ENCODE results near the gene TMTC1. TPM values are rescaled to one million over a fixed set of nuclear protein-coding genes. Genes with fewer than 3 reads are reported as not detected.
A peak's percentile ranks its signal among the peaks of the same experiment; 100 is the strongest.

The TMTC1 gene
- total RNA-seq, 1 donor from 2014 or later = 5.4 TPM

DNA sequence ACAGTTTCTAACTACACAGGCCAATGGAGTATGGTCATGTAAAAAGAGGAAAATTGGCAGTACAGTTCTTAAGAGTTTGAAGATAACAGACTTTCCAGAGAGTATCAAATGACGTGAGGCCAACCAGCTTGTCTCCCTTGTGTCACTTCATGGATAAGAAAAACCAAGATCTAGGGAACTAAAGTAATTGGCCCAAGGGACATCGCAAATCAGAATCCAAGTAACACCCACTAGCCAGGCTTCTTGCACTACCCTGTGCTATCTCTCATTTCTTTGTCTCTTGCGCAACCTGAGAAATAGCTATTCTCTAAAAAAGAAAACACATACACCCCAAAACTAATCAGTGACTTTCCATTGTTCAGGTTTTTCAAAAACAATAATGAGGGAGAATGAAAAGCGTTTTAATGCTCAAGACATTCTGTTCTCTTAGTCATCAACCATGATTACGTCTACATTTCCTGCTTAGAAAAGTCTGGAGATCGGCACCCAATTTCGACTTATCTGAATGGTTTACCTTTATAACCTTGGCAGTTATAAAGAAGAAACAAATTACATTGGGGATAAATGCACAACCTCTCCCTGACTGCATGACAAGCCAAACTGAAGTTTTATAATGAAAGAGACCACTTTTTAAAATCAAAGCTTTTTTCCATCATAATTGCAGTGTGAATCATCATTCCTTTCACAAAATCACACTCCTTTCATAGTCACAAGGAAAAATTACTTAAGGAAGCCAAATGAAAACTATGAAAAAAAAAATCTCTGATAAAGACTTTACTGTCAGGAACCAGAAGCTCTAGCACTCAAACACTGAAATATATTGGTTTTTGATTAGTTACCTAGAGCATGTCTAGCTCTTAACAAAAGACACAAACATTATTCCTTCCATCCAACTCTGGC lies 42.1 kb downstream of the TMTC1 start:
- no peak for ATAC-seq
- DNase-seq (ENCODE audit: low spot score) = no peak

DNA sequence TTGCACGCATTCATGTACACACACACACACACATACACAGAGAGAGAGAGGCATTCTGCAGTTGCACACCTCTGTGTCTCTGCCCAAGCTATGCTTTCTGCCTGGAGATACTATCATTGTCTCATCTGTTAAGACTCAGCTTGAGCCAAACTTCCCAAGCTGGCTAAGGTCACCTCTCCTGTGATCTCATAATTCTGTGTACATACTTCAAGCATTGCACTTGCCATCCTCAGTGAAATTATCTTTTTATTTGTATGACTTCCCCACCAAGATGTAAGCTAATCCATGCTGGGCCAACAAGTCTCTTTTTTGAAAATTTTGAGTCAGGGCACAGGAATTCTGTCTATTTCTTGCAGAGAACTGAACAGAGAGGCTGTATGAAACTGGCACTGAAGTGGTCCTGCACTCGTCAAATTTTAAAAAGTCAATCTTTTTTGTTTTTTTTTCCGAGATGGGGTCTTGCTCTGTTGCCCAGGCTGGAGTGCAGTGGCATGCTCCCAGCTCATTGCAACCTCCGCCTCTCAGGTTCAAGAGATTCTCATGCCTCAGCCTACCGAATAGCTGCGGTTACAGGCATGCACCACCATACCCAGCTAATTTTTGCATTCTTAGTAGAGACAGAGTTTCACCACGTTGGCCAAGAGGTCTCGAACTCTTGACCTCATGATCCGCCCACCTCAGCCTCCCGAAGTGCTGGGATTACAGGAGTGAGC lies 44.3 kb downstream of the TMTC1 start:
- no peak for ATAC-seq
- DNase-seq (ENCODE audit: low spot score) = no peak

GRCh38 chr12:29738365-29738764 lies 45.4 kb downstream of the TMTC1 start:
- ATAC-seq (no peak), DNase-seq (ENCODE audit: low spot score) (no peak)

DNA sequence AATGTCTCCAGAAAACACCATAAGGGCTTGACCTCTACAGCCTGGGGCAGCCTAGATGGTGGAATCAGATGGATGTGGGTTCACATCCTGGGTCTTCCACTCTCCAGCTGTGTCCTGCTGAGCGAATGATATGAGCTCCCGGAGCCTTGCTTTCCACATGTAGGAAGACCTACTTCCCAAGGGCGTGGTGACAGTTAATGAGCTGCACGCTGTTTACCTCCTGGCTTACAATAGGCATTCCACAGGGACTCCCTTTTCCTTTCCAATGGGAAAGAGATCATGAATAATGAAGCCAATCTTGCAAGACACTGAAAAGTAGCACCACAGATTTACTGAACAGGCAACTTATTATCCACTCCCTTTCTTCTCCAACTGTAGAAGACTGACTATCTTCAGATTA lies 46.1 kb downstream of the TMTC1 start:
- DNase-seq (ENCODE audit: low spot score) (no peak), ATAC-seq (no peak)

DNA sequence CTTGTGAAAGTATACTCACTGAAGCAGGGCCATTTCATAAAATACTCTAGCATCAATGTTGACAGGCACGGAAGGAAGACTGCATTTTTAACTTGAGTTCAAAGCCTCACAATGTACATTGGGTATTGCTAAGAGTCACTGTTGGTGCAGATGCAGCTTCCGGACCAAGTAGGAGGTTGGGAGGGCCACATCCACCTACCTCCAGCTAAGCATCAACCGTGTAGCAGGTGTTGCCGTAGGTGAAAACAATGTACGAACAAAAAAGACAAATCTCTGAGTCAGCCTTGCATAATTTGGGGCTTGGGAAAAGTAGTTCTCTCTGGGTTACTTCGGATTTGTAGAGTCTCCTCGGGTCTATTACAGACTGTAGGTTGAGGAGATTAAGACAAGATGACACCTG lies 48.1 kb downstream of the TMTC1 start:
- DNase-seq (ENCODE audit: low spot score) (no peak), ATAC-seq (no peak)

- ATAC-seq = peak; percentile 36
Observed at GRCh38 chr12:29734734-29735133, 49.0 kb downstream of the TMTC1 start.

DNA sequence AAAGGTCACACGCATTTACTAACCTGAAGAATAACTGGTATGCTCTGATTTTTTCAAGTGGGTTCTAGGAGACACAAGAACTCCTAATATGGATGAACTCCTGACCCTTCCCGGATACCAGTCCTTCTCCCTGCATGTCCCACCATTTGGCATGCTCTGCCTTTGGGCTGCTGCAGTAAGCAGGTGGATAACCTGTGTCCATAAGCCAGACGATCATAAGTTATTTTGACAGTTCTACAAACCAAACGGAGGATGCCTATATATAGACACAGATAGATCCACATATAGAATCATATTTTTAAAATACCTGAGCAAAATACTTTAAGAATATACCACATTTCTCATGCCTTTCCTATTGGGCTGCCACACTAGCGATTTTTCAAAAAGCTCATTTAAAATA lies 49.4 kb downstream of the TMTC1 start:
- no peak for ATAC-seq

More at GRCh38 chr12:29734734-29735133, 49.0 kb downstream of the TMTC1 start:
- DNase-seq (ENCODE audit: low spot score) = no peak

GRCh38 chr12:29733501-29733900 lies 50.2 kb downstream of the TMTC1 start:
- DNase-seq (ENCODE audit: low spot score) (no peak), ATAC-seq (no peak)

More for the DNA sequence above, 49.4 kb downstream of the TMTC1 start:
- DNase-seq (ENCODE audit: low spot score) = no peak

- ATAC-seq = no peak
Observed at GRCh38 chr12:29733060-29733459, 50.7 kb downstream of the TMTC1 start.

DNA sequence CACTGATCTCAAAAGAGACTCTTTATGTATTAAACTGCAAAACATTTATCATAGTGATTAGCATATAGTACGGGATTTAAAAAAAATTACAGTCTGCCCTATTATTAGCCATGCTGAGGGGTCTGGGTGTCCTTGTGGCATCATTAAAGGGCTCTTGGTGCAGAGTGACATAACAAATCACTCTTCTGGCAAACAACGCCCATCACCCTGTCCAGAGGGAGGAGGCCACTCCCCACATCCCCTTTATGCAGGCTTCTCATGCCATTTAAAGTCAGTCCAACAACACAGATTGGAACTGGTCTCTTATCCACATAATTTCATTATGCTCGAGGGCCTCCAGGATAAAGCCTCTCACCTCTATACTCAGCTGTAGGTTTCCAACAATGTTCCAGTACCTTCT lies 51.1 kb downstream of the TMTC1 start:
- ATAC-seq = no peak
- no peak for DNase-seq (ENCODE audit: low spot score)

More at GRCh38 chr12:29733060-29733459, 50.7 kb downstream of the TMTC1 start:
- no peak for DNase-seq (ENCODE audit: low spot score)

DNA sequence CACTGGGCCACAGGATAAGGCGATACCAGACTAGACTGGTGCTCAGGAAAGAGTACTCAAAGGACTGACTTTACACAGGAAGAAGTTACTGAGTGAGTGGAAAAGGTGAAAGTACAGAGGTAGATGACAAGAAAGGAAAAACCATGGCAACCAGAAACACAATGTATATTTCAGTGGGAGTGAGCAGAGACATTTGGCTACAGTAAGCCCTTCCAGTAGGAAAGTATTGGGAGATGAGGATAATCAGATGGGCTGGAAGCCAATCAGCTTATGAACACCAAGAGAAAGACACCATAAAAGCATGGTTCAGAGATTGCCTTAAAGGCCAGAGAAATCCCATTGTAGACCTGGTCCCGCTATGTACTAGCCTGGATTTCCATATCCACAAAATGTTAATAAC lies 51.6 kb downstream of the TMTC1 start:
- DNase-seq (ENCODE audit: low spot score) (no peak), ATAC-seq (no peak)

DNA sequence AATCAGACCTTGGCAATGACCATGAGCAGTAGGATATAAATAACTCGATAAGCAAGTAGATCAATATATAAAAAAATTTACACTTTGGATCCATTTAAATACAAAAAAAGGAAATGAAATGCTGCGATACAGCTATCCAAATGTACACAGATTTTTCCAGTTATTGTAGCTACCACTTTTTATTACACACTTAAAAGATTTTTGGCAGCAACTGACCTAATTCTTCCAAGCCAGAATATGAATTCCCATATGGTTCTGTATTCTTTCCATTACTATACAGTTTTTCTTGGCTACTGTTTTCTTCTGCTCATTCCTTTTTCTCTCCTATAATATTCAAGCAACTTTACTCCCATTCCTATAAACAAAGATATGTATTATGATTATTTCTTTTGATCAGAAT lies 52.2 kb downstream of the TMTC1 start:
- no peak for DNase-seq (ENCODE audit: low spot score)
- no peak for ATAC-seq

DNA sequence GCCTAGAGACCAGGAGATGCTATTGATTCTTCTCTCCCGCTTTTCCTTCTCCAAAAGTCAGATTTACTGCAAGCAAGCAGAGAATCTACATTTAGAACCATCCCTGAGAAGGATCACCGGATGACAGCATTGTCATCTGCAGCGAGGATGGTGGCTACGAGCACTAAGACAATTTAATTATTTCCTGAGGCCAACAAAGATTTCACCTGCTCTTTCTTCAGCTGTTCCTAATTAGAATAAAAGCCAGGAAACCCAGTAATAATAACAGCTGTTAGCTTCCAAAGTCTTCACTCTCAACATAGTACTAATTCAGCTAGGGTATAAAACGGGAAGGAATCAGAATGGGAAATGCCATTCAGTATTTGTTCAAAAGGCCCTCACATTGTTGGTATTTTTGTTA lies 53.3 kb downstream of the TMTC1 start:
- DNase-seq (ENCODE audit: low spot score) = no peak
- no peak for ATAC-seq

GRCh38 chr12:29728030-29728429 lies 55.7 kb downstream of the TMTC1 start:
- ATAC-seq = no peak

DNA sequence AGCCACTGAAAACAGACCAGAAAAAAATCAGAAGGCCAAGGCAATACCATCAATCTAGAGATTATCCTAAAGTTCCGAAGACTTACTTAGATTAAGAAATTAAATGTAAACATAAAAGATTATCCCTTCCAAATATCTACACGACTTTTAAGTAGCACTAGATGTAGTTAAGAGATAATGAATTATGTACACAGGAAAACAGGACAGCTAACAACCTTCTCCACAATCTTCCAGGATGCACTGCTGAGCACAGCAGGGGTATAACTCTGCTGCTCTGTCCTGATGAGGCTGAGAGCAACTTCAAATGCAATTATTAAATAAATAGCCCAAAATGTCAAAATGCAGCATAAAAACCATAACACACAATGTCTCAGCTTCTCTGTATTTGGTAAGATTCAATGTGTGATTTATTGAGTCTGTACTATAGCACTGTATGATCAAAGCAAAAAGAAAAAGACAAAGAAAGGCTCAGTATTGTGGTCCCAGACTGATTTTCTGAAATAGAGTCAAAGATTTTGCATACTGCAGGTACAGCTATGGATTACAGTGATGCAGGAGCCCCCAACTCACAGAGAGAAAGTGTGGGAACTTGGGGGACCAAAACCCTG lies 56.9 kb downstream of the TMTC1 start:
- no peak for ATAC-seq
- DNase-seq (ENCODE audit: low spot score) = no peak

More at GRCh38 chr12:29728030-29728429, 55.7 kb downstream of the TMTC1 start:
- no peak for DNase-seq (ENCODE audit: low spot score)

- DNase-seq (ENCODE audit: low spot score) = no peak
- ATAC-seq = no peak
Observed at GRCh38 chr12:29726321-29726692, 57.4 kb downstream of the TMTC1 start.

DNA sequence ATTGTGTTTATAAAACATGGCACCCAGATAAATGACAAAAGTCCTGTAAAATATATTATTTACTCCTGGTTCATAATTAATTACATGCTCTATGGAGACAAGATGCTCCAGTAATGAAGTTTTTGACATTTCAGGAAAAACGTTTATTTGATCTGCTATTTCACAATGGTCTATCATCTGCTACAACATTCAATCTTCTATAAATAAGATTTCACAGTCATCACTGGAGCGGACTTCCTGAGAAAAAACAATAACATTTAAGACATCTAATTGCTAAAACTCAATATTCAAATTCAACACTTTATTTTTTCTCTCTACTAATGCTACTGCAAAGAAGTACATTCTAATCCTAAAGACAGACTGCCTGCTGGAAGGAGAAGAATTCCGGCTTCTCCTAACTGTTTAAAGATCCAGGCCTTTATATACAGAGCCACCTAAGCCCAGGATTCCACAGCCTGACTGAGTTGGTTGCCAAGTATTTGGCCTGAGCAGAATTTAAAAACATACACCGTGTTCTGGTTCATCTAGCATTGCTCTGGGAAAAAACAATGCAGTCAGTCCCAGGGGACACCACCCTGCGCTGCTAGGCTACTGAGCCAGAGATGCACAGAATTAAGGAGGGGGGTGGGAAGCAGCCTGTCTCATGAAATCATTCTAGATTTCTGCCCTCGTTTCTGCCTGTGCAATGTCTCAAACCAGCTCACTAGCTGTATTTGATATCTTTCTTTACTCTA lies 58.0 kb downstream of the TMTC1 start:
- ATAC-seq (no peak), DNase-seq (ENCODE audit: low spot score) (no peak)

DNA sequence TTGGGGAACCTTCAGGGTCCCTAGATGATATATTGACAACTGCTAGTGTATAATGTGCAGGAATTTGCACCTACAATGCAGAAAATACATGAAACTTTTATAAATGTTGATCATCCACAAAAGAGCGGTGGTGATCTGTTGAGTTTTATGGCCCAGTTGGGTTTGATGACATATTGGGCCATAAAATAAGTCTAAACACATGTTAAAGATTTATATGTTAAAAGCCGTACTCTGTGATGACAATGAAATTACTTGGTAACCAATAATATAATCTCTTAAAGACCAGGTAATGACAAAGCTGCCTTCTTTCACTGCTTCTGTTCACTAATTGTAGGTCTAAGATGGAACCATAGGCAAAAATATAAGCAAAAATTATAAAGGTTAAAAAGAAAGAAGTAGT lies 61.6 kb downstream of the TMTC1 start:
- ATAC-seq (no peak), DNase-seq (ENCODE audit: low spot score) (no peak)

DNA sequence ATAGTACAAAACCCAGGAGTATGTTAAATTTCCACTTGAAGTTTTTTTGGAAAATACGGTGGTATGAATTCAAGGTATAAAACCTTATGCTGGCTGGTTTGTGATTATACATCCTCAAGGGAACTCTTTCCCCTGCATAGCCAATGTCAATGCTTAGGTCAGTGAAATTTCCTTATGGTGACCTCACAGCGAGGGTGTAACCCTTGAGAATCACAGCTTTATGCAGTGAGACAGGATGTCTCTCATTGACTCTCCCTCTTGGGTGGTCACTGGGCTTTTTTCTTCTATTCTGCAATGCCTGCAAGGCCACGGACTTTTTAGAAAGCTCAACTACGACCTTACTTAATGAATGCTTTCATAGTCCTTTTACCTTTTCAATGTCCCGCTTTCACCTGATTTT lies 64.4 kb downstream of the TMTC1 start:
- ATAC-seq (no peak), DNase-seq (ENCODE audit: low spot score) (no peak)

DNA sequence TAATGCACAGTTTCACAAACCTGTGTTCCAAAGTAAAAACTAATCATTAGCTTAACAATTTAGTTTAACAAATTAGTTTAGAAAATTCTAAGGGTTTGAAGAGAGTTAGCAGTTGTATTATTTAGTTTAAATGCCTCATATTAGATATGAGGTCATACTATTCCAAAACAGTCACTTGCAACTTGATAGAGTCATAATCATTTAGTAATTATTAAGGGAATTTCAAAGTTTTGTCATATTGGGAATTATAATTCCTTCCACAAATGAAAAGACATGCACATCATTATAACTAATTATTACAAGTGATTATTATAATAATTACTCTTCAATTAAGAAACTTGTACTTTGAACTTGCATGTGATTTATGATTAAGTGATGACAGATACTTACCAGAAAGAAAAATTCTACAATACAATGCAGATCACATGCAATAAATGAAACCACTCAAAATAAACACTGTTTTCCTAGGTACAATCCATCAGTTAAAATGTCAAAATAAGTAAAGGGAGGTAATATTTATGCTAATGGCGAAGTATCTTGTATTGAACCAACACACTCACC lies 66.1 kb downstream of the TMTC1 start:
- ATAC-seq (no peak), DNase-seq (ENCODE audit: low spot score) (no peak)

GRCh38 chr12:29714966-29715365 lies 68.8 kb downstream of the TMTC1 start:
- ATAC-seq = no peak

More at GRCh38 chr12:29714966-29715365, 68.8 kb downstream of the TMTC1 start:
- DNase-seq (ENCODE audit: low spot score) = no peak

Data from left lobe of liver (tissue), 2 donors.